K562 (cell line): ENCODE measurements around the gene CCNY. TPM values are rescaled to one million over a fixed set of nuclear protein-coding genes. Genes with fewer than 3 reads are reported as not detected.

Source experiments
- ATF1 ChIP-seq, 2 experiments: fragments of 450-650 bp in 1 of 2; IDR thresholded peaks; 2 replicates each; pipeline ENCODE4 v1.6.1; 2016; ENCODE audit warnings: missing compliant biosample characterization in 1 of 2, missing genetic modification characterization in 1 of 2
- FOXJ2 ChIP-seq: fragments of 200-800 bp; sonication (Bioruptor generic); IDR thresholded peaks from 2 replicates; pipeline ENCODE4 v1.6.1; 2016; ENCODE audit warnings: missing genetic modification characterization, missing compliant biosample characterization
- ILK ChIP-seq: fragments of 450-650 bp; IDR thresholded peaks from 2 replicates; pipeline ENCODE4 v1.6.1; 2016; ENCODE audit warnings: missing genetic modification characterization, low read depth, mild to moderate bottlenecking, missing compliant biosample characterization, moderate library complexity, borderline replicate concordance
- NR2C2 ChIP-seq, 2 experiments: fragments of 200-800 bp in 1 of 2; sonication (Bioruptor generic) in 1 of 2; sonication (generic) in 1 of 2; formaldehyde crosslinking in 1 of 2; IDR thresholded peaks; 2 replicates each; pipeline versions ENCODE4 v1.6.1 to v1.8.0; 2016 to 2022; ENCODE audit warnings: mild to moderate bottlenecking in 1 of 2, missing compliant biosample characterization in 1 of 2, missing genetic modification characterization in 1 of 2, missing genetic modification reagents in 1 of 2
- ZFP30 ChIP-seq: fragments of 250-450 bp; sonication (Bioruptor Pico); IDR thresholded peaks from 2 replicates; pipeline ENCODE4 v1.8.0; 2022; ENCODE audit warnings: moderate library complexity, mild to moderate bottlenecking, inconsistent platforms, borderline replicate concordance
- ZNF174 ChIP-seq: fragments of 250-450 bp; sonication (Bioruptor Pico); IDR thresholded peaks from 2 replicates; pipeline ENCODE4 v1.4.0; 2020; ENCODE audit warnings: mild to moderate bottlenecking
- ZNF280B ChIP-seq: fragments of 250-450 bp; sonication (Bioruptor Pico); IDR thresholded peaks from 2 replicates; pipeline ENCODE4 v1.5.1; 2021; ENCODE audit warnings: mild to moderate bottlenecking
- polyA plus RNA-seq, 8 experiments: library from polyadenylated mRNA; depleted of rRNA in 4 of 8; stranded (reverse) in 5 of 8; unstranded in 3 of 8; fragments of >200 nt; fragmentation: Nextera tagmentation in 2 of 8; fragmentation: Illumina TruSeq in 1 of 8; extraction: Ambion mirVana in 2 of 8; extraction: Trizol in 1 of 8; gene quantifications; 2 replicates each; pipeline versions ENCODE4 v1.2.1 to v1.2.3, GENCODE V29; 2011 to 2014; ENCODE audit warnings: inconsistent platforms in 1 of 8, missing spikeins in 1 of 8
- total RNA-seq, 7 experiments: library from RNA; depleted of rRNA in 6 of 7; stranded (reverse); fragments of >200 nt in 6 of 7; fragmentation: Illumina TruSeq in 2 of 7; extraction: Trizol in 2 of 7; gene quantifications; 2 replicates each; pipeline versions ENCODE4 v1.2.1 to v1.2.3, GENCODE V29; 2011 to 2021; ENCODE audit warnings: low replicate concordance in 1 of 7
- TF ChIP-seq, protein P1 (sequence below): fragments of 450-650 bp; IDR thresholded peaks from 2 replicates; pipeline ENCODE4 v1.6.1; 2016; ENCODE audit warnings: low read depth
- TF ChIP-seq, protein P2 (sequence below): fragments of 200-800 bp; sonication (Bioruptor generic); IDR thresholded peaks from 2 replicates; pipeline ENCODE4 v1.6.1; 2016; ENCODE audit warnings: missing genetic modification characterization, missing compliant biosample characterization
- TF ChIP-seq, protein P3 (sequence below): fragments of 450-650 bp; IDR thresholded peaks from 2 replicates; pipeline ENCODE4 v1.6.1; 2016

The CCNY gene
- total and polyA plus RNA-seq, 9 of the 15 experiments (the other 6 are each of a cell fraction or from before 2014, with no cell fraction given): 8.4 to 109 (median 38.6) TPM

DNA sequence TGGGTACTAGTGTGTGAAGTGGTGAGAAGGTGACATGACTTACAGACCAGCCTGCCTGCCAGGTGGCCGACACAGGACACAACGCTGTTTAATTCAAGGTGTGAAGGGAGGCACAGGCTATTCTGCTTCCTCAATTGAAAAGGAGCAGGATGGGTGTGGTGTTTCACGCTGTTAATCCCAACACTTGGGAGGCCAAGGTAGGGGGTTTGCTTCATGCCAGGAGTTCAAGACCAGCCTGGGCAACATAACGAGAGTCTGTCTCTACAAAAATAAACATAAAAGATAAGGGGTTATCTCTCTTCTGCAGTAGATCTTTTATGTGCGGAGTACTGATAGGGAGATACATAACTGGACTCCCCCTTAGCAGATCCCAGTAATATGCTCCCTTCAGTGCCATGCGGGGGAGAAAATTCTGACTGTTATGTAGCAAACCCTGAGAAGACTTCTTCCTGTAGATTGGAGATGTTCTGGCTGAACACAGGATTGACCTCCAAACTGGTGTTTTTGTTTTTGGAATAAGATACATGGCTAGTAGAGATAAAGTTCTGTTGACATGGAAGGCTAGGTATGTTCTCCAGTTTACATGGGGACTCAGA lies 63.2 kb downstream of the CCNY start (continued):
- TF ChIP-seq, protein P1, sequence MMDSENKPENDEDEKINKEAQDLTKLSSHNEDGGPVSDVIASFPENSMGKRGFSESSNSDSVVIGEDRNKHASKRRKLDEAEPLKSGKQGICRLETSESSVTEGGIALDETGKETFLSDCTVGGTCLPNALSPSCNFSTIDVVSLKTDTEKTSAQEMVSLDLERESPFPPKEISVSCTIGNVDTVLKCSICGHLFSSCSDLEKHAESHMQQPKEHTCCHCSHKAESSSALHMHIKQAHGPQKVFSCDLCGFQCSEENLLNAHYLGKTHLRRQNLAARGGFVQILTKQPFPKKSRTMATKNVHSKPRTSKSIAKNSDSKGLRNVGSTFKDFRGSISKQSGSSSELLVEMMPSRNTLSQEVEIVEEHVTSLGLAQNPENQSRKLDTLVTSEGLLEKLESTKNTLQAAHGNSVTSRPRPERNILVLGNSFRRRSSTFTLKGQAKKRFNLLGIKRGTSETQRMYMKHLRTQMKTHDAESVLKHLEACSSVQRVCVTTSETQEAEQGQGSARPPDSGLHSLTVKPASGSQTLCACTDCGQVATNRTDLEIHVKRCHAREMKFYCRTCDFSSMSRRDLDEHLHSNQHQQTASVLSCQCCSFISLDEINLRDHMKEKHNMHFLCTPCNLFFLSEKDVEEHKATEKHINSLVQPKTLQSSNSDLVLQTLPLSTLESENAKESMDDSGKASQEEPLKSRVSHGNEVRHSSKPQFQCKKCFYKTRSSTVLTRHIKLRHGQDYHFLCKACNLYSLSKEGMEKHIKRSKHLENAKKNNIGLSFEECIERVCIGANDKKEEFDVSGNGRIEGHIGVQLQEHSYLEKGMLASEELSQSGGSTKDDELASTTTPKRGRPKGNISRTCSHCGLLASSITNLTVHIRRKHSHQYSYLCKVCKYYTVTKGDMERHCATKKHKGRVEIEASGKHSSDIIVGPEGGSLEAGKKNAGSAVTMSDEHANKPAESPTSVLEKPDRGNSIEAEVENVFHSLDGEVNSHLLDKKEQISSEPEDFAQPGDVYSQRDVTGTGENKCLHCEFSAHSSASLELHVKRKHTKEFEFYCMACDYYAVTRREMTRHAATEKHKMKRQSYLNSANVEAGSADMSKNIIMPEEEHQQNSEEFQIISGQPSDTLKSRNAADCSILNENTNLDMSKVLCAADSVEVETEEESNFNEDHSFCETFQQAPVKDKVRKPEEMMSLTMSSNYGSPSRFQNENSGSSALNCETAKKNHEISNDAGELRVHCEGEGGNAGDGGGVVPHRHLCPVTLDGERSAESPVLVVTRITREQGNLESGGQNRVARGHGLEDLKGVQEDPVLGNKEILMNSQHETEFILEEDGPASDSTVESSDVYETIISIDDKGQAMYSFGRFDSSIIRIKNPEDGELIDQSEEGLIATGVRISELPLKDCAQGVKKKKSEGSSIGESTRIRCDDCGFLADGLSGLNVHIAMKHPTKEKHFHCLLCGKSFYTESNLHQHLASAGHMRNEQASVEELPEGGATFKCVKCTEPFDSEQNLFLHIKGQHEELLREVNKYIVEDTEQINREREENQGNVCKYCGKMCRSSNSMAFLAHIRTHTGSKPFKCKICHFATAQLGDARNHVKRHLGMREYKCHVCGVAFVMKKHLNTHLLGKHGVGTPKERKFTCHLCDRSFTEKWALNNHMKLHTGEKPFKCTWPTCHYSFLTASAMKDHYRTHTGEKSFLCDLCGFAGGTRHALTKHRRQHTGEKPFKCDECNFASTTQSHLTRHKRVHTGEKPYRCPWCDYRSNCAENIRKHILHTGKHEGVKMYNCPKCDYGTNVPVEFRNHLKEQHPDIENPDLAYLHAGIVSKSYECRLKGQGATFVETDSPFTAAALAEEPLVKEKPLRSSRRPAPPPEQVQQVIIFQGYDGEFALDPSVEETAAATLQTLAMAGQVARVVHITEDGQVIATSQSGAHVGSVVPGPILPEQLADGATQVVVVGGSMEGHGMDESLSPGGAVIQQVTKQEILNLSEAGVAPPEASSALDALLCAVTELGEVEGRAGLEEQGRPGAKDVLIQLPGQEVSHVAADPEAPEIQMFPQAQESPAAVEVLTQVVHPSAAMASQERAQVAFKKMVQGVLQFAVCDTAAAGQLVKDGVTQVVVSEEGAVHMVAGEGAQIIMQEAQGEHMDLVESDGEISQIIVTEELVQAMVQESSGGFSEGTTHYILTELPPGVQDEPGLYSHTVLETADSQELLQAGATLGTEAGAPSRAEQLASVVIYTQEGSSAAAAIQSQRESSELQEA: no peak
- TF ChIP-seq ILK (tag) (peak; percentile 50; the same call in 1 of the 2 replicates), FOXJ2 (peak; percentile 80), ATF1 (CRISPR knock-in tag; IDR thresholded peaks at IDR 0.05) (no peak), ATF1 (tag; IDR thresholded peaks at IDR 0.05) (peak; percentile 31; the same call in 1 of the 2 replicates), NR2C2 (CRISPR knock-in tag; IDR thresholded peaks at IDR 0.05) (no peak), NR2C2 (tag; IDR thresholded peaks at IDR 0.05) (peak; percentile 56; the same call in 1 of the 2 replicates), ZFP30 (CRISPR knock-in tag) (no peak), ZNF280B (no peak), ZNF174 (CRISPR knock-in tag) (no peak)
- TF ChIP-seq, protein P2, sequence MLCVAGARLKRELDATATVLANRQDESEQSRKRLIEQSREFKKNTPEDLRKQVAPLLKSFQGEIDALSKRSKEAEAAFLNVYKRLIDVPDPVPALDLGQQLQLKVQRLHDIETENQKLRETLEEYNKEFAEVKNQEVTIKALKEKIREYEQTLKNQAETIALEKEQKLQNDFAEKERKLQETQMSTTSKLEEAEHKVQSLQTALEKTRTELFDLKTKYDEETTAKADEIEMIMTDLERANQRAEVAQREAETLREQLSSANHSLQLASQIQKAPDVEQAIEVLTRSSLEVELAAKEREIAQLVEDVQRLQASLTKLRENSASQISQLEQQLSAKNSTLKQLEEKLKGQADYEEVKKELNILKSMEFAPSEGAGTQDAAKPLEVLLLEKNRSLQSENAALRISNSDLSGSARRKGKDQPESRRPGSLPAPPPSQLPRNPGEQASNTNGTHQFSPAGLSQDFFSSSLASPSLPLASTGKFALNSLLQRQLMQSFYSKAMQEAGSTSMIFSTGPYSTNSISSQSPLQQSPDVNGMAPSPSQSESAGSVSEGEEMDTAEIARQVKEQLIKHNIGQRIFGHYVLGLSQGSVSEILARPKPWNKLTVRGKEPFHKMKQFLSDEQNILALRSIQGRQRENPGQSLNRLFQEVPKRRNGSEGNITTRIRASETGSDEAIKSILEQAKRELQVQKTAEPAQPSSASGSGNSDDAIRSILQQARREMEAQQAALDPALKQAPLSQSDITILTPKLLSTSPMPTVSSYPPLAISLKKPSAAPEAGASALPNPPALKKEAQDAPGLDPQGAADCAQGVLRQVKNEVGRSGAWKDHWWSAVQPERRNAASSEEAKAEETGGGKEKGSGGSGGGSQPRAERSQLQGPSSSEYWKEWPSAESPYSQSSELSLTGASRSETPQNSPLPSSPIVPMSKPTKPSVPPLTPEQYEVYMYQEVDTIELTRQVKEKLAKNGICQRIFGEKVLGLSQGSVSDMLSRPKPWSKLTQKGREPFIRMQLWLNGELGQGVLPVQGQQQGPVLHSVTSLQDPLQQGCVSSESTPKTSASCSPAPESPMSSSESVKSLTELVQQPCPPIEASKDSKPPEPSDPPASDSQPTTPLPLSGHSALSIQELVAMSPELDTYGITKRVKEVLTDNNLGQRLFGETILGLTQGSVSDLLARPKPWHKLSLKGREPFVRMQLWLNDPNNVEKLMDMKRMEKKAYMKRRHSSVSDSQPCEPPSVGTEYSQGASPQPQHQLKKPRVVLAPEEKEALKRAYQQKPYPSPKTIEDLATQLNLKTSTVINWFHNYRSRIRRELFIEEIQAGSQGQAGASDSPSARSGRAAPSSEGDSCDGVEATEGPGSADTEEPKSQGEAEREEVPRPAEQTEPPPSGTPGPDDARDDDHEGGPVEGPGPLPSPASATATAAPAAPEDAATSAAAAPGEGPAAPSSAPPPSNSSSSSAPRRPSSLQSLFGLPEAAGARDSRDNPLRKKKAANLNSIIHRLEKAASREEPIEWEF (CRISPR knock-in tag): no peak
- TF ChIP-seq, protein P3, sequence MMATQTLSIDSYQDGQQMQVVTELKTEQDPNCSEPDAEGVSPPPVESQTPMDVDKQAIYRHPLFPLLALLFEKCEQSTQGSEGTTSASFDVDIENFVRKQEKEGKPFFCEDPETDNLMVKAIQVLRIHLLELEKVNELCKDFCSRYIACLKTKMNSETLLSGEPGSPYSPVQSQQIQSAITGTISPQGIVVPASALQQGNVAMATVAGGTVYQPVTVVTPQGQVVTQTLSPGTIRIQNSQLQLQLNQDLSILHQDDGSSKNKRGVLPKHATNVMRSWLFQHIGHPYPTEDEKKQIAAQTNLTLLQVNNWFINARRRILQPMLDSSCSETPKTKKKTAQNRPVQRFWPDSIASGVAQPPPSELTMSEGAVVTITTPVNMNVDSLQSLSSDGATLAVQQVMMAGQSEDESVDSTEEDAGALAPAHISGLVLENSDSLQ: no peak
